GM18507 (cell line): ENCODE results near the gene CENPP.

Source experiments
- DNase-seq: peaks from one replicate; pipeline ENCODE4 v3.0.0; 2011; ENCODE audit warnings: low read depth; ENCODE audit not compliant: insufficient read length; ENCODE audit errors: extremely low spot score
- FAIRE-seq: peaks from 2 replicates; lab custom pipeline; 2011; peaks lifted over from hg19 to GRCh38; lab: Jason Lieb, UNC

CENPP gene

GRCh38 chr9:92369075-92369474 lies 43.3 kb downstream of the CENPP start:
- DNase-seq (no peak), FAIRE-seq (no peak)

GRCh38 chr9:92373167-92373566 lies 47.4 kb downstream of the CENPP start:
- no peak for FAIRE-seq

GRCh38 chr9:92377876-92378275 lies 52.1 kb downstream of the CENPP start:
- no peak for DNase-seq
- FAIRE-seq, result no peak

More at GRCh38 chr9:92373167-92373566, 47.4 kb downstream of the CENPP start:
- no peak for DNase-seq

GRCh38 chr9:92378865-92379560 lies 53.3 kb downstream of the CENPP start:
- no peak for DNase-seq
- FAIRE-seq, result no peak

GRCh38 chr9:92380603-92381002 lies 54.9 kb downstream of the CENPP start:
- no peak for DNase-seq
- FAIRE-seq, result no peak

- FAIRE-seq, result no peak
- no peak for DNase-seq
Observed at GRCh38 chr9:92381775-92382174, 56.0 kb downstream of the CENPP start.

- no peak for FAIRE-seq
- no peak for DNase-seq
Observed at GRCh38 chr9:92384375-92384774, 58.6 kb downstream of the CENPP start.

GRCh38 chr9:92385001-92385400 lies 59.2 kb downstream of the CENPP start:
- no peak for DNase-seq
- FAIRE-seq, result no peak

- FAIRE-seq, result no peak
- no peak for DNase-seq
Observed at GRCh38 chr9:92385477-92385876, 59.7 kb downstream of the CENPP start.

- no peak for FAIRE-seq
Observed at GRCh38 chr9:92385953-92386352, 60.2 kb downstream of the CENPP start.

GRCh38 chr9:92392690-92393089 lies 66.9 kb downstream of the CENPP start:
- no peak for DNase-seq
- FAIRE-seq, result no peak

More at GRCh38 chr9:92385953-92386352, 60.2 kb downstream of the CENPP start:
- no peak for DNase-seq

- no peak for FAIRE-seq
Observed at GRCh38 chr9:92393686-92394085, 67.9 kb downstream of the CENPP start.

GRCh38 chr9:92395617-92396016 lies 69.9 kb downstream of the CENPP start:
- DNase-seq (no peak), FAIRE-seq (no peak)

More at GRCh38 chr9:92393686-92394085, 67.9 kb downstream of the CENPP start:
- DNase-seq, result no peak

GRCh38 chr9:92397853-92398252 lies 72.1 kb downstream of the CENPP start:
- no peak for FAIRE-seq

GRCh38 chr9:92402360-92402759 lies 76.6 kb downstream of the CENPP start:
- no peak for FAIRE-seq

More at GRCh38 chr9:92397853-92398252, 72.1 kb downstream of the CENPP start:
- DNase-seq, result no peak

GRCh38 chr9:92402826-92403745 lies 77.3 kb downstream of the CENPP start:
- DNase-seq (no peak), FAIRE-seq (no peak)

More at GRCh38 chr9:92402360-92402759, 76.6 kb downstream of the CENPP start:
- no peak for DNase-seq

- DNase-seq (no peak), FAIRE-seq (no peak)
Observed at GRCh38 chr9:92404042-92404836, 78.5 kb downstream of the CENPP start, which contains the start of gene OGN. Gene OGN (minus strand): TSS chr9:92404578. CDS start chr9:92403407, 1,171 bp downstream.

GRCh38 chr9:92405818-92406217 lies 80.1 kb downstream of the CENPP start:
- no peak for FAIRE-seq
- DNase-seq, result no peak

- DNase-seq, result peak; percentile 18
- FAIRE-seq, result peak; percentile 88
Observed at GRCh38 chr9:92406477-92406876, 80.7 kb downstream of the CENPP start.

- FAIRE-seq, result no peak
- no peak for DNase-seq
Observed at GRCh38 chr9:92407818-92408217, 82.1 kb downstream of the CENPP start.
